Measurements from ENCODE around the gene EFHC2. TPM values are rescaled to one million over a fixed set of nuclear protein-coding genes. Genes with fewer than 3 reads are reported as not detected.

Gene EFHC2
- polyA plus RNA-seq, 1 of the 3 experiments (the other 2 are of a cell fraction), result 0.03 TPM

GRCh38 chrX:44312421-44312820 is 31.1 kb downstream of the EFHC2 start:
- TF ChIP-seq MXI1 (IDR thresholded peaks at IDR 0.05; ENCODE audit: low read depth, low read length) (no peak), ELF1 (IDR thresholded peaks at IDR 0.05) (no peak), RAD21 (IDR thresholded peaks at IDR 0.05; ENCODE audit: low read length) (no peak), REST (IDR thresholded peaks at IDR 0.05; ENCODE audit: low read depth, low read length) (no peak), CTCF (IDR thresholded peaks at IDR 0.05) (no peak), TAF1 (IDR thresholded peaks at IDR 0.05; ENCODE audit: borderline replicate concordance, low read depth, low read length) (no peak), TEAD4 (IDR thresholded peaks at IDR 0.05; ENCODE audit: borderline replicate concordance, insufficient read depth) (no peak), TCF12 (IDR thresholded peaks at IDR 0.05) (no peak), FOSL2 (IDR thresholded peaks at IDR 0.05; ENCODE audit: borderline replicate concordance, low read depth) (no peak), SMC3 (IDR thresholded peaks at IDR 0.05; ENCODE audit: low read depth, low read length) (no peak)
- no peak overlapping the region for H2AFZ ChIP-seq (ENCODE audit: low read depth)
- no peaks in the 10 kb centered on the region for H3K27me3 ChIP-seq (ENCODE audit: insufficient read depth)
- no peak overlapping the region for H3K4me3 ChIP-seq (ENCODE audit: low read depth in 2 of 2, low read length in 1 of 2)
- H3K79me2 ChIP-seq (ENCODE audit: insufficient read depth), result no peaks in the 10 kb centered on the region
- no peak overlapping the region for H3K27ac ChIP-seq (ENCODE audit: low read depth in 2 of 2, low read length in 1 of 2)
- ChIA-PET POLR2A (no interaction called here), CTCF (no interaction called here)
- peaks cover 0 to 2% of the 10 kb centered on the region in 2 experiments; a peak in 1 of 4 replicates for H3K4me1 ChIP-seq (ENCODE audit: control insufficient read depth in 1 of 2, insufficient read depth in 2 of 2, low read depth in 1 of 2, low read length in 1 of 2)
- no peaks in the 10 kb centered on the region for H4K20me1 ChIP-seq (ENCODE audit: insufficient read depth)
- H3K9ac ChIP-seq, result no peak overlapping the region
- H3K4me2 ChIP-seq, result no peak overlapping the region
- no peaks in the 10 kb centered on the region for H3K9me2 ChIP-seq
- DNase-seq, result no peak
- no peaks in the 10 kb centered on the region for H3K9me3 ChIP-seq
- no peaks in the 10 kb centered on the region for H3K36me3 ChIP-seq (replicated peaks in 1 of 2; ENCODE audit: control insufficient read depth in 1 of 2, insufficient read depth in 2 of 2, low read length in 1 of 2)
- H3F3A ChIP-seq (replicated peaks; ENCODE audit: insufficient read depth), result no peaks in the 10 kb centered on the region

- Histone ChIP-seq H3K9me3 (no peaks in the 10 kb centered on the region), H3K4me3 (ENCODE audit: low read depth in 2 of 2, low read length in 1 of 2) (no peak overlapping the region), H3K9ac (no peak overlapping the region), H3K79me2 (ENCODE audit: insufficient read depth) (no peaks in the 10 kb centered on the region), H3K4me2 (no peak overlapping the region), H3K36me3 (replicated peaks in 1 of 2; ENCODE audit: control insufficient read depth in 1 of 2, insufficient read depth in 2 of 2, low read length in 1 of 2) (no peaks in the 10 kb centered on the region), H3K9me2 (no peaks in the 10 kb centered on the region), H3K27ac (ENCODE audit: low read depth in 2 of 2, low read length in 1 of 2) (no peak overlapping the region), H3F3A (replicated peaks; ENCODE audit: insufficient read depth) (no peaks in the 10 kb centered on the region), H3K27me3 (ENCODE audit: insufficient read depth) (no peaks in the 10 kb centered on the region), H2AFZ (ENCODE audit: low read depth) (no peak overlapping the region), H3K4me1 (ENCODE audit: control insufficient read depth in 1 of 2, insufficient read depth in 2 of 2, low read depth in 1 of 2, low read length in 1 of 2) (peaks cover 0 to 2% of the 10 kb centered on the region in 2 experiments; a peak in 1 of 4 replicates), H4K20me1 (ENCODE audit: insufficient read depth) (no peaks in the 10 kb centered on the region)
- CTCF ChIA-PET, result no interaction called here
- DNase-seq, result no peak
- TF ChIP-seq PBX3 (IDR thresholded peaks at IDR 0.05), result no peak
- TF ChIP-seq RAD21 (IDR thresholded peaks at IDR 0.05; ENCODE audit: low read length), result no peak
- no peak for TF ChIP-seq TEAD4 (IDR thresholded peaks at IDR 0.05; ENCODE audit: borderline replicate concordance, insufficient read depth)
- no peak for TF ChIP-seq FOXJ3 (CRISPR knock-in tag; IDR thresholded peaks at IDR 0.05)
- no peak for TF ChIP-seq NFIC (IDR thresholded peaks at IDR 0.05; ENCODE audit: borderline replicate concordance)
- no peak for TF ChIP-seq GATA2 (CRISPR knock-in tag; IDR thresholded peaks at IDR 0.05)
- no peak for TF ChIP-seq USF2 (IDR thresholded peaks at IDR 0.05; ENCODE audit: borderline replicate concordance, low read depth, low read length)
- TF ChIP-seq POLR2AphosphoS5 (IDR thresholded peaks at IDR 0.05; ENCODE audit: low read depth, low read length), result no peak
- TF ChIP-seq YY1 (IDR thresholded peaks at IDR 0.05; ENCODE audit: low read depth), result no peak
- no peak for TF ChIP-seq RCOR1 (IDR thresholded peaks at IDR 0.05; ENCODE audit: low read length)
- no peak for TF ChIP-seq MXI1 (IDR thresholded peaks at IDR 0.05; ENCODE audit: low read depth, low read length)
- POLR2A ChIA-PET, result no interaction called here
- WGBS (ENCODE audit: low lambda C conversion rate), result 56% methylated on average over 18 of the region's 27 CpGs
Measured at GRCh38 chrX:44310227-44310626, 33.2 kb downstream of the EFHC2 start.

Data from SK-N-SH (cell line).